GM10266 (cell line): Measurements from ENCODE around the gene SUSD6.

Experiments used
- DNase-seq: peaks from one replicate; pipeline ENCODE4 v3.0.0; 2012; ENCODE audit errors: extremely low spot score
- TF ChIP-seq, protein P1 (sequence below): IDR thresholded peaks from 2 replicates; pipeline ENCODE4 v1.5.1; 2012; ENCODE audit warnings: mild to moderate bottlenecking, low read depth; ENCODE audit not compliant: control insufficient read depth, insufficient read depth; ENCODE audit errors: missing control alignments

SUSD6 gene

DNA sequence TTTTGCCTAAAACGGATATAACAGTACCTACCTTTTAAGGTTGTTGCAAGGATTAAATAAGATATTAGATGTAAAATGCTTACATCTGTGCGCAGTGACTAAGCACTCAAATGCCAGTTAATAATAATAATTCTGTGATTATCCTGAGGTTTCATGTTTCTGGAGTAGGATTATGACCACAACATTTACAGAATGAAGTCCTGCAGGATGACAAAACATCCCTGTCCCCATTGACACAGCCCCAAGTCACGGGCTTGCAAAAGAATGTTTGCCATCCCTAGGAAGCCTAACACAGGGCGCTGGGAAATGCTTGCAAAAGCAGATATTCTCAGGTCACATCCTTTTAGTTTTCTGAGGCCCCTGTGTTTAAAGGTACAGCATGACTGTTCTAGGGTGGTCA, 20.1 kb downstream of the SUSD6 start:
- TF ChIP-seq, protein P1, sequence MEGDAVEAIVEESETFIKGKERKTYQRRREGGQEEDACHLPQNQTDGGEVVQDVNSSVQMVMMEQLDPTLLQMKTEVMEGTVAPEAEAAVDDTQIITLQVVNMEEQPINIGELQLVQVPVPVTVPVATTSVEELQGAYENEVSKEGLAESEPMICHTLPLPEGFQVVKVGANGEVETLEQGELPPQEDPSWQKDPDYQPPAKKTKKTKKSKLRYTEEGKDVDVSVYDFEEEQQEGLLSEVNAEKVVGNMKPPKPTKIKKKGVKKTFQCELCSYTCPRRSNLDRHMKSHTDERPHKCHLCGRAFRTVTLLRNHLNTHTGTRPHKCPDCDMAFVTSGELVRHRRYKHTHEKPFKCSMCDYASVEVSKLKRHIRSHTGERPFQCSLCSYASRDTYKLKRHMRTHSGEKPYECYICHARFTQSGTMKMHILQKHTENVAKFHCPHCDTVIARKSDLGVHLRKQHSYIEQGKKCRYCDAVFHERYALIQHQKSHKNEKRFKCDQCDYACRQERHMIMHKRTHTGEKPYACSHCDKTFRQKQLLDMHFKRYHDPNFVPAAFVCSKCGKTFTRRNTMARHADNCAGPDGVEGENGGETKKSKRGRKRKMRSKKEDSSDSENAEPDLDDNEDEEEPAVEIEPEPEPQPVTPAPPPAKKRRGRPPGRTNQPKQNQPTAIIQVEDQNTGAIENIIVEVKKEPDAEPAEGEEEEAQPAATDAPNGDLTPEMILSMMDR: no peak
- DNase-seq: no peak

DNA sequence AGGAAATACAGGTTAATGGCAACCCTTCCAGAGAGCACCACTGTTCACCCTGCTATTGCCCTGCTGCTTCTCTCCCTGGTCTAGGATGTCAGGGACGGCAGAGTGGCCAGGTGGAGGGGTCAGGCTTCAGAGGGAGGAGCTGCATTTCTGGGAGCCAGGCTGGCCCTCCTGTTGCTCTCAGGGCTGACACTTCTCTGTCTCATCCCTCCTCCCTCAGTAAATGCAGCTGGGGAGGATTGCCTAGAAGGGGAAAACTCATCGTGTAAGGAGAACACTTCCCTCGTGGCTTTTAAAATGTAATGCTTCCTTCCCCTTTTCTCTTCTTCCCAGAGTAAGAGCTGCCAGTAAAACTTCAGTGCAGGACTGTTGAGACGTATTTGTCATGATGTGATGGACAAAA, 20.8 kb downstream of the SUSD6 start:
- TF ChIP-seq, protein P1: no peak
- DNase-seq: no peak

DNA sequence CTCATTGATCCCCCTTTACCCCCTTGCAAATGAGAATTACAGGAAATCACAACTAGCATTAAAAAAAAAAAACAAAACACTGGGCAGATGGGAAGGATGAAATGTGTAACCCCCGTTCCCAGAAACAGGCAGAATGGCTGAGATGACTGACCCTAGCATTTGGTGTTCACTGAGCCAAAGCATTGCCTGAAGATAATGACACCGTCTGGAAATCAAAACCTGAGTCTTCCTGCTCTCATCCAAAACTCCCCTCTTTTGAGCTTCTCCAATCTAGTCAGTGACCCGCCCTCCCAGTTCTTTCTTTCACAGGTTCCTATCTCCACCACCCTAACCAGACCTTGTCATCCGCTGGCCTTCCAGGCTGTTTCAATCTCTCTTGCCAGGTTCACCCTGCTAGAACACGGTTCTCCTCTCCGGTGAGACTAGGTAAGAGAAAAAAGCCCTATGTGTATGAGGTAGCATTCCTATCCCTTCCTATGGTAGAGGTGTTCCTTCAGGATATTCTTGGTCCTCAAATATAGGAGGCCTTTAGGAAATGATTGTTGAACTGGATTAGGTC, 21.3 kb downstream of the SUSD6 start:
- TF ChIP-seq, protein P1: no peak
- no peak for DNase-seq

DNA sequence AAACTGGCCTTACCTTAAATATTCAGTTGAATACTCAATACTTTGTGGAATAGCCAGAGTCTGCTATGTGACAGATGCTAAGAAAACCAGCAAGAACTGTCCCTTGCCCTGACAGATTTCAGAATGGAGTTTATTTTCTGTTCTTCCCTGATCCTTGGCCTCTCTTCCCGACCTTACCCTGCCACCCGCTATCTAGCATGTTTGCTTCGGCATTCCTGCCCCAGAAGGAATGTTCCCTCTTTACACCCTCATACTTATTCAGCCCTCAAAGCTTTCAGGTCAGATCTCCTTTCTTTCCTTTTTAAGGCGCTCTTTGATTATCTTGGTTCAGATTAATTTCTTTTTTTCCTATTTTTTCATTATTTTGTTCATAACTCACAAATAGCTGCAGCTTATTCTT, 21.8 kb downstream of the SUSD6 start:
- no peak for DNase-seq
- TF ChIP-seq, protein P1: no peak

DNA sequence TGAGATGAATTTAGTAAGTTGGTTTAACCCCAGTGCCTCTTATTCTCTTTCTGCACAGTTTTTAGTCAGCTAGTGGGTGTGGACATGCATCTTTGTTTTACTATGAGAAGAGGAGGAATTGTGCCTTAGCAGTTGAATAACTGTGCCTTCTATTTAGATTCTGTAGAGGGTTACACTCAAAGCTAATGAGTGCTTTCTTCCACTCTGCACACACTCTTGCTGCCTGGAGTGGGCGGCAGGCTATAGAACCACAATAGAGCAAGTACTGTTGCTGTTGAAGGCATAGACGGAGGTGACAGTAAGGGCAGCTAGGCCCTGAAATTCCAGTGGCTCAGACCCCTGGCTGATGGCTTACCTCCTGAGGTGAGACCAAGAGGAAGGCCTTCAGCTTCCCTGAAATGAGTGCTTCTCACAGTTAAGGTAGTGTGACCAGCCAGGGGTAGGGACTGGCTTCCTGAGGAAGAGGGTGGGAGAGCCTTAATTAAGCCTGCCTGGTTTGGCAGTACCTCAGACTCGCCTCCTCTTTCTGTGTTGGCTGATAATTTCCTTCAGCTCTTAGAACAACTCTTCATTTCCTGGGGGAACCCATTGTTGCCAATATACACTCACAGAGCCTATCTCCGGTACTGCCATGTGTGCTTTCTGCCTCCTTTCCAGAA, 24.7 kb downstream of the SUSD6 start:
- TF ChIP-seq, protein P1: no peak
- no peak for DNase-seq

DNA sequence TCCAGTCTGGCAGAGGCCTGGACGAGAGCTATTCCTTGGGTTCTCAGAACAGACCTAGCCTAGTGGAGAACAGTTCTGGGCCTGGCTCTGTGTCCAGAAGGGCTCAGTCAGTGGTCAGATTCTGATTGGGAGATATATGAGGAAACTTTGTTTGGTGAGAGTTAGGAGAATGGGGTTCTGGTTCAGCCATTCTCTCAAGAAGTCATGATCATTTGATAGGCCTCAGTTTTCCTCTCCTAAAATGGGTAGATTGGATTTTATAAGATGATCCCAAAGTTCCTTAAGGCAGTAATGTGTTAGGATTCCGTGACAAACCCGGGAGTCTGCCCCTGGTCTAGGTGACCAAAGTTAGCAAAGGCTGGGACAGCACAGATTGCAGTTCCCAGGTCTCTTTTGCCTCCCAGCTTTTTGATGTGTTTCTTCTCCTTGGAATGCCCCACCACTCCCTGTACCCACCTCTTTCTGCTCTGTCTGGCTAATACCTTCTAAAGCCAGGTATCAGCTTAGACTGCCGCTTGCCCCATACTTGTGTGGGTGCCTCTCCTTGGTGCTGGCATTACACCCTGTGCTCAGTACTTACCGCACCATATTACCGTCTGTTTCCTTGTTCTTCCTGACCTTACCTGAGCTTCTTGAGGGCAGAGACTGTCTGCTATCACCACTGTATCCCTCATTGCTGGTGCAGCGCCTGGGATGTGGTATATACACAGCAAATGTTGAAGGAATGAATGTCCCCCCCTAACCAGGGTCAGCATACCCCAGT, 25.5 kb downstream of the SUSD6 start:
- TF ChIP-seq, protein P1: no peak
- no peak for DNase-seq
